B cell (primary cell): ENCODE measurements around the gene PINK1. TPM values are rescaled to one million over a fixed set of nuclear protein-coding genes. Genes with fewer than 3 reads are reported as not detected.

Experiments
- ATAC-seq: fragments of 200-7000 bp; cut with Tn5 transposase; one replicate; pipeline ENCODE4 v1.10.0; 2021; ENCODE audit warnings: low read depth, mild to moderate bottlenecking, moderate number of reproducible peaks, moderate library complexity
- CTCF ChIA-PET: fragments of 350-600 bp; sonication (Branson Sonifier 250); formaldehyde crosslinking; loops from one replicate; lab custom pipeline; 2021; ENCODE audit warnings: antibody characterized with exemption, inconsistent platforms; lab: Charles Lee
- POLR2A ChIA-PET: fragments of 350-600 bp; sonication (Branson Sonifier 250); formaldehyde crosslinking; loops from one replicate; lab custom pipeline; 2021; ENCODE audit warnings: antibody characterized with exemption; lab: Charles Lee
- DNase-seq: peaks from one replicate; pipeline ENCODE4 v3.0.0; 2013
- H2AFZ ChIP-seq: 2 replicates; pipeline ENCODE4 v1.6.1; 2012; ENCODE audit warnings: mild to moderate bottlenecking, low read depth, low read length; ENCODE audit not compliant: insufficient read depth, poor library complexity, severe bottlenecking
- H3K27ac ChIP-seq, 2 donors: 1 replicate in 1 of 2; 2 replicates in 1 of 2; pipeline ENCODE4 v1.5.1; 2012 to 2013; ENCODE audit warnings: low read length in 2 of 2, mild to moderate bottlenecking in 2 of 2, moderate library complexity in 1 of 2
- H3K27me3 ChIP-seq, 4 experiments: fragments of 200-600 bp in 1 of 4; sonication (generic) in 1 of 4; replicated peaks in 1 of 4; 1 replicate in 2 of 4; 2 replicates in 2 of 4; pipeline versions ENCODE4 v1.6.1 to v1.7.0; 2013 to 2016; ENCODE audit warnings: low read length in 3 of 4, mild to moderate bottlenecking in 2 of 4, mixed read lengths in 1 of 4, moderate library complexity in 1 of 4; ENCODE audit not compliant: insufficient read depth in 4 of 4, control insufficient read depth in 3 of 4; ENCODE audit errors: control extremely low read depth in 1 of 4
- H3K36me3 ChIP-seq, 2 experiments: replicated peaks in 1 of 2; 1 replicate in 1 of 2; 2 replicates in 1 of 2; pipeline versions ENCODE4 v1.6.1 to v1.7.1; 2013; ENCODE audit warnings: low read length in 1 of 2; ENCODE audit not compliant: insufficient read depth in 2 of 2, control insufficient read depth in 1 of 2; ENCODE audit errors: control extremely low read depth in 1 of 2, extremely low read depth in 1 of 2
- H3K4me1 ChIP-seq, 2 donors: fragments of 200-600 bp in 1 of 2; sonication (generic) in 1 of 2; 1 replicate in 1 of 2; 2 replicates in 1 of 2; pipeline versions ENCODE4 v1.5.1 to v1.6.1; 2013 to 2017; ENCODE audit warnings: low read length in 2 of 2; ENCODE audit not compliant: control insufficient read depth in 2 of 2, insufficient read depth in 2 of 2
- H3K4me2 ChIP-seq: replicated peaks from 2 replicates; pipeline ENCODE3; 2012; ENCODE audit warnings: mild to moderate bottlenecking, low read depth, low read length; ENCODE audit not compliant: poor library complexity, severe bottlenecking
- H3K4me3 ChIP-seq, 5 experiments: fragments of 200-600 bp in 1 of 5; sonication (generic) in 1 of 5; 1 replicate in 3 of 5; 2 replicates in 2 of 5; pipeline versions ENCODE4 v1.5.1 to v1.7.0; 2011 to 2016; ENCODE audit warnings: low read length in 4 of 5, mild to moderate bottlenecking in 4 of 5, low read depth in 2 of 5, control low read depth in 1 of 5, moderate library complexity in 1 of 5; ENCODE audit not compliant: insufficient read depth in 1 of 5; ENCODE audit errors: control extremely low read depth in 1 of 5, extremely low read depth in 1 of 5
- H3K79me2 ChIP-seq: fragments of 200-600 bp; sonication (generic); one replicate; pipeline ENCODE4 v1.6.0; 2016; ENCODE audit warnings: low read length; ENCODE audit not compliant: control insufficient read depth, insufficient read depth
- H3K9ac ChIP-seq: fragments of 200-600 bp; sonication (generic); 2 replicates; pipeline ENCODE4 v1.6.1; 2017; ENCODE audit warnings: mild to moderate bottlenecking, low read length, moderate library complexity
- H3K9me3 ChIP-seq, 3 donors: one replicate each; pipeline versions ENCODE4 v1.6.1 to v1.7.1; 2013; ENCODE audit warnings: low read length in 2 of 3; ENCODE audit not compliant: control insufficient read depth in 2 of 3, insufficient read depth in 1 of 3; ENCODE audit errors: control extremely low read depth in 1 of 3
- H4K20me1 ChIP-seq: 2 replicates; pipeline ENCODE4 v1.6.0; 2012; ENCODE audit warnings: mild to moderate bottlenecking, low read length; ENCODE audit not compliant: insufficient read depth, control insufficient read depth, poor library complexity, severe bottlenecking
- H3K27ac Mint-ChIP-seq: one replicate; pipeline ENCODE4 v1.8.0; 2021; ENCODE audit warnings: mixed read lengths
- H3K27me3 Mint-ChIP-seq: one replicate; pipeline ENCODE4 v1.8.0; 2021; ENCODE audit warnings: mixed read lengths
- H3K4me1 Mint-ChIP-seq: one replicate; pipeline ENCODE4 v1.8.0; 2021; ENCODE audit warnings: mixed read lengths
- H3K4me3 Mint-ChIP-seq: one replicate; pipeline ENCODE4 v1.8.0; 2021; ENCODE audit warnings: mixed read lengths
- H3K9me3 Mint-ChIP-seq: one replicate; pipeline ENCODE4 v1.8.0; 2022; ENCODE audit warnings: mixed read lengths; ENCODE audit not compliant: insufficient read depth
- EZH2 ChIP-seq: IDR thresholded peaks from 2 replicates; pipeline ENCODE4 v1.6.1; 2012; ENCODE audit warnings: borderline replicate concordance, low read depth, mild to moderate bottlenecking, moderate library complexity, low read length; ENCODE audit not compliant: insufficient read depth, poor library complexity, severe bottlenecking
- WGBS: methylation state at CpG from one replicate; pipeline ENCODE4 v1.1.5; 2013; ENCODE audit warnings: missing lambda C conversion rate; ENCODE audit not compliant: insufficient coverage; 5-methylcytosine and 5-hydroxymethylcytosine counted together
- intact Hi-C: fragments of 100-400 bp; cut with micrococcal nuclease; formaldehyde crosslinking; loops from one replicate; pipeline ENCODE4 v1.10.0; 2022
- polyA plus RNA-seq: library from polyadenylated mRNA; depleted of rRNA; stranded (reverse); fragments of >200 nt; gene quantifications from 2 replicates; pipeline ENCODE4 v1.2.3, GENCODE V29; 2012
- total RNA-seq, 2 donors: library from RNA; stranded (reverse); fragments of 120-200 nt in 1 of 2; gene quantifications; 1 replicate in 1 of 2; 2 replicates in 1 of 2; pipeline versions ENCODE4 v1.2.3 to v1.2.4, GENCODE V29; 2013 to 2022
- TF ChIP-seq, protein P1 (sequence below): fragments of 200-600 bp; IDR thresholded peaks from one replicate; pipeline ENCODE4 v1.8.0; 2022; ENCODE audit warnings: antibody characterized with exemption, mild to moderate bottlenecking

PINK1 gene
- total and polyA plus RNA-seq, 2 donors (not counting 1 experiment from before 2014, with no cell fraction given), result 5.8 to 14.3 TPM

GRCh38 chr1:20700636-20701215 is 67.5 kb downstream of the PINK1 start:
- WGBS, result 92% methylated on average over 15 of the region's 17 CpGs
- Histone ChIP-seq H3K4me2 (no peak overlapping the region), H4K20me1 (no peaks in the 10 kb centered on the region), H3K36me3 (no peaks in the 10 kb centered on the region), H3K4me3 (no peak overlapping the region), H3K9ac (no peak overlapping the region), H3K27ac (no peak overlapping the region), H2AFZ (no peak overlapping the region), H3K9me3 (no peaks in the 10 kb centered on the region), H3K4me1 (peaks cover 0 to 8% of the 10 kb centered on the region in 2 donors), H3K79me2 (no peaks in the 10 kb centered on the region), H3K27me3 (no peaks in the 10 kb centered on the region)
- Mint-ChIP-seq H3K27ac (no peak overlapping the region), H3K9me3 (no peaks in the 10 kb centered on the region), H3K4me3 (no peak overlapping the region), H3K4me1 (peaks cover 4% of the 10 kb centered on the region), H3K27me3 (no peaks in the 10 kb centered on the region)
- CTCF ChIA-PET, result interaction anchor here (7.6 kb wide), 1 partner anchor 494 kb away, joined by 130 read pairs; no protein-coding TSS in a partner anchor
- intact Hi-C loops, result no loop called here
- POLR2A ChIA-PET, result no interaction called here
- ATAC-seq, result no peak
- no peak for DNase-seq
- TF ChIP-seq, protein P1, sequence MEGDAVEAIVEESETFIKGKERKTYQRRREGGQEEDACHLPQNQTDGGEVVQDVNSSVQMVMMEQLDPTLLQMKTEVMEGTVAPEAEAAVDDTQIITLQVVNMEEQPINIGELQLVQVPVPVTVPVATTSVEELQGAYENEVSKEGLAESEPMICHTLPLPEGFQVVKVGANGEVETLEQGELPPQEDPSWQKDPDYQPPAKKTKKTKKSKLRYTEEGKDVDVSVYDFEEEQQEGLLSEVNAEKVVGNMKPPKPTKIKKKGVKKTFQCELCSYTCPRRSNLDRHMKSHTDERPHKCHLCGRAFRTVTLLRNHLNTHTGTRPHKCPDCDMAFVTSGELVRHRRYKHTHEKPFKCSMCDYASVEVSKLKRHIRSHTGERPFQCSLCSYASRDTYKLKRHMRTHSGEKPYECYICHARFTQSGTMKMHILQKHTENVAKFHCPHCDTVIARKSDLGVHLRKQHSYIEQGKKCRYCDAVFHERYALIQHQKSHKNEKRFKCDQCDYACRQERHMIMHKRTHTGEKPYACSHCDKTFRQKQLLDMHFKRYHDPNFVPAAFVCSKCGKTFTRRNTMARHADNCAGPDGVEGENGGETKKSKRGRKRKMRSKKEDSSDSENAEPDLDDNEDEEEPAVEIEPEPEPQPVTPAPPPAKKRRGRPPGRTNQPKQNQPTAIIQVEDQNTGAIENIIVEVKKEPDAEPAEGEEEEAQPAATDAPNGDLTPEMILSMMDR, result no peak
- TF ChIP-seq EZH2, result no peak

Other genes with a start within 250 kb of the PINK1 start
- 6.0 and 6.5 TPM in 2 replicates for gene CAMK2N1, start 147.2 kb upstream of the PINK1 start, total RNA-seq
- gene CAMK2N1, start 147.2 kb upstream of the PINK1 start, polyA plus RNA-seq, result 0.49 and 0.74 TPM in 2 replicates
- 23.9 and 24.6 TPM in 2 replicates for gene MUL1, start 125.3 kb upstream of the PINK1 start, total RNA-seq
- gene MUL1, start 125.3 kb upstream of the PINK1 start, polyA plus RNA-seq, result 11.4 and 20.6 TPM in 2 replicates
- gene FAM43B, start 80.9 kb upstream of the PINK1 start, total RNA-seq, result not detected in 2 replicates
- gene FAM43B, start 80.9 kb upstream of the PINK1 start, polyA plus RNA-seq, result not detected in 2 replicates
- not detected in 2 replicates for gene CDA, start 44.4 kb upstream of the PINK1 start, total RNA-seq
- 0.39 and 0.64 TPM in 2 replicates for gene CDA, start 44.4 kb upstream of the PINK1 start, polyA plus RNA-seq
- 99.2 and 108 TPM in 2 replicates for gene DDOST, start 27.9 kb downstream of the PINK1 start, total RNA-seq
- gene DDOST, start 27.9 kb downstream of the PINK1 start, polyA plus RNA-seq, result 57.2 and 73.5 TPM in 2 replicates
- gene KIF17, start 84.5 kb downstream of the PINK1 start, total RNA-seq, result not detected in 2 replicates
- not detected in 2 replicates for gene KIF17, start 84.5 kb downstream of the PINK1 start, polyA plus RNA-seq
- 0.29 and 0.30 TPM in 2 replicates for gene SH2D5, start 99.2 kb downstream of the PINK1 start, total RNA-seq
- not detected in 2 replicates for gene SH2D5, start 99.2 kb downstream of the PINK1 start, polyA plus RNA-seq
- 303 and 323 TPM in 2 replicates for gene HP1BP3, start 153.8 kb downstream of the PINK1 start, total RNA-seq
- 147 and 205 TPM in 2 replicates for gene HP1BP3, start 153.8 kb downstream of the PINK1 start, polyA plus RNA-seq